ENCODE data around the gene RNF111. TPM values are rescaled to one million over a fixed set of nuclear protein-coding genes. Genes with fewer than 3 reads are reported as not detected.
A peak's percentile ranks its signal among the peaks of the same experiment; 100 is the strongest.

RNF111 gene
- total and polyA plus RNA-seq, 9 of the 15 experiments (the other 6 are each of a cell fraction or from before 2014, with no cell fraction given) = 7.9 to 26.0 (median 14.4) TPM

DNA sequence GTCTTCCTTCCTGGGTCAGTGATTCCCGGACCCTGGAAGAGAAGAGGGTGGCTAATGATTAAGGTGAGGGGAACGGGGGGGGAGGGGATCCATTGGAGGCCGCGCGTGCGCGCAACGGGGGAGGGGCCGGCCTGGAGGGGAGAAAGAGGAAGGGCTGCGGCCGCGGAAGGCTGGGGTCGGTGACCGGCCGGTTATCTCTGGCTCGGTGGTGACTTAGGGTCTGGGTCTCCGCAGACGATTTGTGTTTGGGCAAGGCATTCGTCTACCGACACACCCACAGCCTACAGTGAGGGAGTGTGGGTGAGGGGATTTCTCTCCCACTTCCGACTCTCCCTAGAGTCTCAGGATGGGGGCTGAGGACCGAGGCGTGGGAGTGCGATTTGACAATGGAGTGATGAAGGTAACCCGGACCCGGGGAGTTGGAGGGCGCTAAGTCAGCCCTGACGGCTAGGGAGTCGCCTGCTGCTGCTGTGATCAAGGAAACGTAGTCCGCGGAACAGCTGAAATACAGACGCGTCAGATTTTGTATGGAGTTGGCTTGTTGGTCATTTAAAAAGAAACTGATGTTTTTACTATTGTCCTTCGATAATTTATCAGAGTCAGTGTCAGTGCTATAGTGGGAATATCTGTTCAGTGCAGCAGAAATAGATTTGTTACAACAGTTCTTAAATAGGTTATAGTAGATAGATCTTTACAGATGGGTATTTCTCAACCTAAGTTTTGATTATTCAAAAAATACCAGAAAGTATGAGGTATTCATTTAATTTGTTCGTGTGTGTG lies 733 bp downstream of the RNF111 start (continued):
- TF ChIP-seq GATAD2B (IDR thresholded peaks at IDR 0.05; ENCODE audit: borderline replicate concordance) = 0 out of 2 replicates have a peak, but pooled peaks have one; percentile 21
- peak; percentile 86 to 87 for TF ChIP-seq NRF1 (conservative IDR thresholded peaks at IDR 0.05 in 1 of 2, IDR thresholded peaks at IDR 0.05 in 1 of 2)
- TF ChIP-seq HNRNPK (IDR thresholded peaks at IDR 0.05; ENCODE audit: low read depth, low read length, poor library complexity, severe bottlenecking) = peak; percentile 35
- peak; percentile 87 for TF ChIP-seq EGR1 (conservative IDR thresholded peaks at IDR 0.05)
- peak in 1 of 2 experiments; percentile 63; a peak in 1 of 4 replicates for TF ChIP-seq KDM1A (IDR thresholded peaks at IDR 0.05)
- peak; percentile 56 for TF ChIP-seq NKRF (IDR thresholded peaks at IDR 0.05; ENCODE audit: borderline replicate concordance)
- peak; percentile 33 to 51; a peak in 1 of 4 replicates for TF ChIP-seq SIN3A (IDR thresholded peaks at IDR 0.05; ENCODE audit: borderline replicate concordance in 2 of 2, control insufficient read depth in 1 of 2, low read depth in 2 of 2, low read length in 2 of 2)
- TF ChIP-seq ZNF740 (CRISPR knock-in tag; IDR thresholded peaks at IDR 0.05) = peak; percentile 36; the same call in 1 of the 2 replicates
- TF ChIP-seq ZNF740 (tag; IDR thresholded peaks at IDR 0.05) = no peak
- TF ChIP-seq SREBF2 (CRISPR knock-in tag; IDR thresholded peaks at IDR 0.05) = no peak
- TF ChIP-seq CCNT2 (IDR thresholded peaks at IDR 0.05; ENCODE audit: borderline replicate concordance, extremely low read depth, insufficient read length, low read depth, low read length) = no peak
- peak; percentile 80; the same call in 1 of the 2 replicates for TF ChIP-seq SMARCE1 (IDR thresholded peaks at IDR 0.05)
- TF ChIP-seq ZNF165 (CRISPR knock-in tag; IDR thresholded peaks at IDR 0.05; ENCODE audit: borderline replicate concordance) = no peak
- TF ChIP-seq ARID3B (CRISPR knock-in tag; IDR thresholded peaks at IDR 0.05; ENCODE audit: borderline replicate concordance) = no peak
- TF ChIP-seq, protein P1, sequence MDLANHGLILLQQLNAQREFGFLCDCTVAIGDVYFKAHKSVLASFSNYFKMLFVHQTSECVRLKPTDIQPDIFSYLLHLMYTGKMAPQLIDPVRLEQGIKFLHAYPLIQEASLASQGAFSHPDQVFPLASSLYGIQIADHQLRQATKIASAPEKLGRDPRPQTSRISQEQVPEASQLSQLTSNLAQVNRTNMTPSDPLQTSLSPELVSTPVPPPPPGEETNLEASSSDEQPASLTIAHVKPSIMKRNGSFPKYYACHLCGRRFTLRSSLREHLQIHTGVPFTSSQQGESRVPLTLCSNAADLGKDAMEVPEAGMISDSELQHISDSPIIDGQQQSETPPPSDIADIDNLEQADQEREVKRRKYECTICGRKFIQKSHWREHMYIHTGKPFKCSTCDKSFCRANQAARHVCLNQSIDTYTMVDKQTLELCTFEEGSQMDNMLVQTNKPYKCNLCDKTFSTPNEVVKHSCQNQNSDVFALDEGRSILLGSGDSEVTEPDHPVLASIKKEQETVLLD (IDR thresholded peaks at IDR 0.05) = 0 out of 2 replicates have a peak, but pooled peaks have one; percentile 38
- TF ChIP-seq EP400 (IDR thresholded peaks at IDR 0.05) = peak; percentile 60; the same call in 1 of the 2 replicates

Data from K562 (cell line).